Measurements from ENCODE around the gene BRD4.
A peak's percentile ranks its signal among the peaks of the same experiment; 100 is the strongest.
"Not testable (repeated sequence)": the region's sequence is repeated elsewhere in the genome, so short reads cannot be mapped to it uniquely, and the experiment has no call there.

Gene BRD4
- long read RNA-seq, donor 1: 0 reads
- long read RNA-seq, donor 2, partial matches to known transcripts: 5 of 6 reads
- long read RNA-seq, donor 2, other reads (novel, unspliced or antisense): 0 of 6 reads
- long read RNA-seq, donor 3, partial matches to known transcripts: 0 of 2 reads
- long read RNA-seq, donor 3, other reads (novel, unspliced or antisense): 0 of 2 reads
- long read RNA-seq, donor 4, partial matches to known transcripts: 16 of 20 reads
- long read RNA-seq, donor 4, other reads (novel, unspliced or antisense): 0 of 20 reads
- long read RNA-seq, donor 5, partial matches to known transcripts: 35 of 39 reads
- long read RNA-seq, donor 5, other reads (novel, unspliced or antisense): 0 of 39 reads
- long read RNA-seq, donor 6, partial matches to known transcripts: 19 of 22 reads
- long read RNA-seq, donor 6, other reads (novel, unspliced or antisense): 0 of 22 reads
- long read RNA-seq, donor 7: 0 reads
- long read RNA-seq, donor 8, partial matches to known transcripts: 7 of 8 reads
- long read RNA-seq, donor 8, other reads (novel, unspliced or antisense): 0 of 8 reads

DNA sequence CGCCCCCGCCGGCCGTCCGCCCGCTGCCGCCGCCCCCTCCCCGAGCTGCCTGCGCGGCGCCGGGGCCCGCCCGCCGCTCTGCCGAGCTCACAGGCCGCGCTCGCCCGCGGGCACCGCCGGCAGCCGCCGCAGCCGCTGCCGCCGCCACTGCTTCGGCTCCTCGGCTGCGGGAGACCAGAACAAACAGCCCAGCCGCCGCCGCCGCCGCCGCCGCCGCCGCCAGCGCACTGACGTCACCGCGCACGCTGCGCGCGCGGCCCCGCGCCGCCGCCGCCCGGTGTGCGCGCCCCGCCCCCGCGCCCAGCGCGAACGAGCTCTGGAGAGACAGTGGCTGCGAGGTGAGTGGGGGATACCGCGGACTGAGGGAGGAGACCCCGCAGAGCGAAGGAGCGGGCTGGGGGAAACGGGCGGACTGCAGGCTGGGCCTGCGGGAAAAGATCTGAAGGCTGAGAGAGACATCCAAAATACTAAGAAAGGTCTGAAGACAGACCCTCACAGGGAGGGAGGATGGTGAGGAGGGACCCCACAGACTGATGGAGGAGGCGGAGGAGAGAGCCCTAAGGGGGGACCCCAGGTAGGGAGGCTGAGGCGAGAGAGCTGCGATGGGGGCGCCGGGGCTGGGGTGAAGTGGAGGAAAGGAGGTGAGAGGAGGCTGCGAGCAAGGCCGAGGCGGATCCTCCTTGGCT lies at the start of gene BRD4:
BRD4 (minus strand) TSS at position 229 of the 686 bp plus-strand sequence. CDS start 59,440 bp downstream, outside the sequence.
- peak; percentile 81 for DNase-seq

DNA sequence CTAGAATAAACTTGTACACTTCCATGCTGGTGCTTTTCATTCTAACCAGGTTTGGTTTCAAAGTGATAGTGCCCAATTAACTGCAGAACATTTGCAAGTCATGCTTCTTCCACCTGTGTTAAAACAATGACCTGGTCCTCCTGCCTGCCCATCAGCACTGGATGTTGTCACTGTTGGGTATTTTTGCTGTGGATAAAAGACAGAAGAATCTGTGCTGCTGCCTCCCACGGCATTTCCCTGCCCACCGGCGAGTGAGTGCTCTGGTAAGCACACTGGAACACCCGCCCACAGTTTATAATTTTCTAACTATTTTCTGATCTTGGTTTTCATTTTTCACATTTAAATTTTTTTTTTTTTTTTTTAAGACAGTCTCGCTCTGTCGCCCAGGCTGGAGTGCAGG lies 49.5 kb upstream of the BRD4 start:
- DNase-seq: no peak

DNA sequence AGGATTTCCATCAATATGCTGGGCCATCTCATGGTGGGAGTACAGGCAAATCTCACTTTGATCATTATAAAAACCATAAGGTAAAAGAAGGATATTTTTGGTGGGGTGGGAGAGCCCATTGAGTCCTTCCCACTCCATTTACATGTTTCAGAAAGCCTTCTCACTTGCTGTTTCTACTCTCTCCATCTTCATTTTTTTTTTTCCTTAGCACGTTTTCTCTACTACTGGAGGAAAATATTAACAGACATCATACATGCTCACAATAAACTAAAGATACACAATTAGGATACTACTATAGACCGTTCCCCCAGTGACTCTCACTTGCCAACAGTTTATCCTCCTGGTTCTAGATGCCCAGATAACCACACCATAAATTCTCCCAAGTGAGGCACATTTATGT lies 49.1 kb upstream of the BRD4 start:
- DNase-seq: no peak

DNA sequence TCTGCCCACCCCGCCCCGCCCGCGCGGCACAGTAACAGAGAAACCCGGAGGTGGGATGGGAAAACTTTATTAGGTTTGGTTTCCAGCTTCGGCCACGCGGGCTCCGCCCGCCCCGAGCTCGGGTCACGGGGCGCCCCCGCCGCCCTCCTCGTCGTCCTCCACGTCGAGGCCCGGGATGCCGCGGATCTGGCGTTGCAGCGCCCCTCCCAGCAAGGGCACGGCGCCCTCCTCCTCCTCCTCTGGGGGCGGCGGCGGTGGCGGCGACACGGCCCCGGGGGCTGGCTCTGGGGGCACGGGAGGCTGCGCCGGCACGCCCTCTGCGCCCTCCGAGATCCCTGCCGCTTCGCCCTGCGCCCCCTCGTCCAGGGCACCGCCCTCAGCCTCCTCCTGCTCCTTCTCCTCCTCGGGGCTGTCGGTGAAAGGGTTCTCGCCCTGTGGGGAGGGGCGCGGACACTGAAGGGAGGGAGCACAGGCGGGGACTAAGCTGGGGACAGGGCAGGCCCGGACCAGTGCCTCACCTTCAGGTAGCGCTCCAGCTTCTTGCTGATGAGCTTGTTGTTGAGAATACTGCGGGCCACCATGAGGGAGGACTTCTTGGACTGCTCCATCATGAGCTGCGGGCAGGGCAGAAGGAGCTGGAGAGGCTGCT lies 47.8 kb upstream of the BRD4 start:
- DNase-seq: peak; percentile 89

DNA sequence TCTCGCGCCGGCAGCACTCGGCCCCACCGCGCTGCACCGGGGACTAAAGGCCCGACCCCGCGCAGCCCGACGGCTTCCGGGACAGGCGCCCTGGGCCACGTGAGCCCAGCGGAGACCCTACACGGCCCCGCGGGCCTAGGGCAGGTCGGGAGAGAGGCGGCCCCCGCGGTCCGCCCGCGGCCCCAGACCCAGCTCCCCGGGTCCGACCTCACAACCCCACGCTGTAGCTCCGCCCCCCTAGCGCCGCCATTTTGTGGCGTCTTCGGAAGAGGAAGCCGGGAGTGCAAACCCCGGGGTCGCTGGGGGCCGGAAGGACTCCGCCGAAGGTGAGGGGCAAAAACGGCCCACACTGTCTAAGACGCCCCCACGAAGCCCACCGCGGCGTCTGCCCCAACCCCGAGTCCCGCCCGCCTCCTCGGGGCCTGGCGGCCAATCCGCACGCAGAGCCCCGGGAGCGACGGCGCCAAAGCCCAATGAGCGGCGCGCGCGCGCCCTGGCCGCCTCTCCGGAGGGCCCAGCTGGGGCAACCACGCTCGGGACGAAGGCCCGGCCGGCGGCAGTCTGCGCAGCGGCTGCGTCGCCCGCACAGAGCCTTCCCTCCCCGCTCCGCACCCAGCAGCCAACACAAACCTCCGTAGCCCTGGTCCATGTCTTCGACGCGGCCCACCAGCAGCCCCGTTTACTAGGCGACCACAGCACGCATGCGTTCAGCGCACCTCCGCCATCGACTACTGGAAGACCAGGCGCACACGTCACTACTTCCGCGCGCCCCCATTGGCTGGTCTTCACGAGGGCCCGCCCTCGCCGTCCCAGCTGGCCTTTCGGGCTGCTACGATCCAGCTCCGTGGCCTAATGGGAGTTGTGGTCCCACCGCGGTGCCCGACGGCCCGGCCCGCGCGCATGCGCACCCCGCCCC lies 47.0 kb upstream of the BRD4 start, which contains the start of gene AKAP8:
AKAP8 (minus strand) TSS at position 705 of the 916 bp plus-strand sequence; CDS start at position 649, 56 bp downstream.
- peak; percentile 100 for DNase-seq

DNA sequence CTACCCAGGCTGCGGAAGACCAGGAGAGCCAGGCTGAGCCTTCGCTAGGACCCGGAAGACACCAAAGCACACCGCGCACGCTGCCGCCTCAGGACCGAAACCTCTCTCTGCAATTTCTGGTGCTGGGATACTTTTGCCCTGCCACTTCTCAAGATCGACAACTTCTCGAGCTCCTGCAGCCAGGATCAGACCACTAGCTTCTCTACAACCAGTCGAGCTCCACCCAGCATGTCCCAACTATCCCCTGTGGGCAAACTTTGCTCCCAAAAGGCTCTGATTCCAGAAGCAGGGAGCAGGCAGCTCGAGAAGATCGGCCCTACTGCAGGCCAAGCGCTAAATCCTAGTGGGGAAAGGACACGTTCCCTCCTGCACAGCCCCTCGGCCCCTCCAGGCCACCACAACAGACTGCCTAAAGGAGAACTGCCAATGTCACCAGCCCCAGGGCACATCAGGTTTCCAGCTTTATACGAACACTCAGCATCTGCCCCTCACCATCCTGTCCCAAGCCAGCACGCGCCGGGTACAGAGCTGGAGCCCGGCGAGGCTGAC lies 46.3 kb upstream of the BRD4 start:
- peak; percentile 58 for DNase-seq

DNA sequence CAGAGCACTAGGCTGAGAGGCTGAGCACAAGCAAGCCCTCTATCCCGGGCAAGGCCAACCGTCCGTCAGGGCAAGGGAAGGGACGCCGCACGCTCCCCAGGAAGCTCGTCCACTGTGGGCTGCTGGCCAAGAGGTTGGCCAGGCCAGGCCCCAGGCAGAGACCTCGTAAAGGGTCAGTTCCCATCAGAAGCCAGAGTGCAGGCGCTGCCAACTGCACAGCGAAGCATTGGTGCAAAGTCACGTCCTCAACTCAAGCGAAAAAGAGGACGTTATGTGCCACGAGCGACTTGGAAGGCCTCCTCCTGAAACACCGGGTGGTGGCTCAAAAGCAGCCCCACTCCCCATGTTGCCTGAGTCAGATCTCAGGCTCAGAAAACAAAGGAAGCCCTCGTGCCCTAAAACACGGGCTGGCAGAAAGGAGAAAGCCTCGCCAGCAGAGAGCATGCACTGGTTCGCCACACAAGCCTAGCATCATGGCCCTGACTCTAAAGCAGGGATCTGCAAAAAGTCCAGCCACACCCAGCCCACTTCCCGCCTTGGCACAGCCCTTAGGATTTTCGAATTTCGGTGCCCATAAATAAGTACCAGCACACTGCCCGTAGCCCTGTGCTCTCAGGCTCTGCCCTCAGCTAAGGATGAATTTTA lies 42.6 kb upstream of the BRD4 start:
- no peak for DNase-seq

DNA sequence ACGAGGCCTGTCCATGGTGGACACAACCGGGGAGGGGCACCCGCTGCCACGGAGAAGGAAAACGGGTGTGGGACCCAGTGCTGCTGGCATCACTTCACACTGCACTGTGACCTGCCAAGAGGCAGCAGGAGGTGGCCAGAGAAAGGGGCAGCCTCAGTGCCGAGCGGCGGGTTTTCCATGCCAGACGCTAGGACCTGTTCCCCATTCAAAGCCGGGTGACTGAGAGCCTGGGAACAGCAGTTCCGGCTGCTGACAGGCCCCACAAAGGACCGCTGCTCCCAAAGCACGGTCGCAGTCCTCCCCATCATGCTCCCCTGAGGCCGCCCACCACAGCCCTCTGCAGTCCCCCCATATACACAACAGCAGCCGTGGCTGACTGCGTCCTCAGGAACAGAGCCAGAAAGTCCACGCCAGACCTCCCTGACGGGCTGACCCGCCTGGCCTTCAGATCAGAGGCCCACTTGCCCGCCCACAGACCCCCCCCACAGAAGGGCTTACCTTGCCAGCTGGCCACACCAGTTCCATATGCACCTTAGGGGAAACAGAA lies 41.8 kb upstream of the BRD4 start:
- no peak for DNase-seq

DNA sequence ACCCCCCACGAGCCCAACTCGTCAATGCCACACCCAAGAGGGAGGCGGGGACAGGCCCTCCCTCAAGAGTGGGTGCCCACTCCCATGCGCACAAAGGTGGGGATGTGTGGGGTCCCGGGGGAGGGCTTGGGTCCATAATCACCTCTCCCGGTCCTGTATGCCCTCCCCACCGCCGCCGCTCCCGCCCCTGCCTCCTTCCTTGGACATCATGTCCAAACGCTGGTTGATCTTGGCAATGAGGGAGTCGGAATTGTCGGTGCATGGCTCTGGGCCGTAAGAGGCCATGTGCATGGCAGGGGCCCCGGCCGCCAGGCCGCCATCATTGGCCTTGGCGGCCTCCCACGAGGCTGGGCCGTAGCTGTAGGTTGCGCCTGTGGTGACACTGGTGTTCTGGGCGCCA lies 41.3 kb upstream of the BRD4 start:
- no peak for DNase-seq

DNA sequence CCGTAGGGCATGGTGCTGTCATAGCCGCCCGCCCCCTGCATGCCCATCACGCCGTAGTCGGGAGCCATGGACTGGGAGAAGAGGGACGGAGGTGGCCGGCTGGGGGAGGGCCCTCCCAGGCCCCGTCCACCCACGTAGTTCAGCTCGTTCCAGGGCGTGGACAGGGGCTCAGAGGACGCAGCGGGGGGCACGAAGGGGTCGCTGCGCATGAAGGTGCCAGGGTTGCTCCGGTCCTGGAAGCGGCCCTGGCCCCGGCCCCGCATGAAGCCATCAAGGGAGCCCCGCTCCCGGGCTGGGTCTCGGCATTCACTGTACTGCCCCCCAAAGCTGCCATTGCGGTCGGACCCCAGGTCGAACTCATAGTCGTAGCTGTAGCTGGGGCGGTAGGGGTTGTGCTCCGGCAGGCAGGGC lies 40.6 kb upstream of the BRD4 start:
- DNase-seq: no peak

DNA sequence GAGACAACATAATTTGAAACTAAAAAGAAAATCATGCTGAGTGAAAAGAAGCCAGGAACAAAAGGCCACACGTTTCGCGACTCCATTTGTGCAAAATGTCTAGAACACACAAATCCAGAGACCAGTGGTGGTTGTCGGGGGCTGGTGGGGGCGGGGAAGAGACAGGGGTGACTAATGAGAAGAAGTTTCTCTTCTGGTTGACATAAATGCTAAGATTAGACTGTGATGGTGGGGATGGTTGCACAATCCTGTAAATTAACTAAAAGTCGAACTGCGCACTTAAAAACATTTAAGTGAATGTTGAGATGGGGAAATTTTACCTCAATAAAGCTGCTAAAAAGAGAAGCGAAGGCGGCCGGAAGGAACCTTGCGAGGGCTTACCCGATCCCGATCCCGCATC lies 40.1 kb upstream of the BRD4 start:
- DNase-seq: no peak

DNA sequence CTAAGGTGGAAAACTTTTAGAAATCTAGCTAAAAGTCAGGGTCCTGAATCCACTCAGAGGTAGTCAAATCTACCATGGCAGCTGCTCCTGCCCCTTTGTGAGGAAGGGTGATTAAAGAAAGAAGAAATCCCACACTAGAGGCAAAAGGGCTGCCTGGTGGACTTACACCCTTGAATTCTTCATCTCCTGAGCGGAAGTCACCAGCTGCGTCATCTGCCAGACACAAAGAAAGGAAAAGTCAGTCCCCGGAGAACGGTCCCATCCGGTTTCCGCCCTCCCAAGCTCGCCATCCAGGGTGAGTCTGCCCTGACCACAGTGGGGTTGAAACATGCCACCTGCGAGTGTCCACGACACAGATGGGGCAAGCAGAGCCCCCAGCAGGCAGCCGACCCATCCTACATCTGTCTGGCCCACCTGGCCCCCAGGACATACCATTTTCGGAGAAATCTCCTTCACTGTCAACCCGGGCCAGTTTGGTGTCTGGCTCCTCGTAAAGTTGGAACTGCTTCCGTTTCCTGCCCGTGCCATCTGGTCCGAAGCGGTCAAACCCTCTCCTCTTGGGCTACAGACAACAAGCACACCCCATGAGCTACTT lies 39.5 kb upstream of the BRD4 start:
- no peak for DNase-seq

DNA sequence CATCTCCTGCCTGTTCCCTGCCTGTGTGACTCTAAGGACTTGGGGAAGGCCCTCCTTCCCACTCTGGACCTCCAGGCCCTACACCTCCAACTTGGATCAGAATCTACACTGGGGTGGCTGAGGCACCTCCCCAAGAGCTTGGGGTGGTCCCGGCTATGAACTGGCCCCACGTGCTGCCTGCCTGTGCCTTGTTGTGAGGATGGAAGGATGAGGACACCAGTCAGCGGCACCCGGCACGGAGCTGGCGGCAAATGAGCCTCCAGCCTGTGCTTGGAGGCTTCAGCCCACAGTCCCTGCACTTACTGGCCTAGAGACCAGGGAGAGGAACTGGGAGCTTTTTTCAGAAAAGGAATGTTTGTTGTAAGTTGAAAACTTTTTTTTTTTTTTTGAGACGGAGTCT lies 38.8 kb upstream of the BRD4 start:
- DNase-seq: no peak

DNA sequence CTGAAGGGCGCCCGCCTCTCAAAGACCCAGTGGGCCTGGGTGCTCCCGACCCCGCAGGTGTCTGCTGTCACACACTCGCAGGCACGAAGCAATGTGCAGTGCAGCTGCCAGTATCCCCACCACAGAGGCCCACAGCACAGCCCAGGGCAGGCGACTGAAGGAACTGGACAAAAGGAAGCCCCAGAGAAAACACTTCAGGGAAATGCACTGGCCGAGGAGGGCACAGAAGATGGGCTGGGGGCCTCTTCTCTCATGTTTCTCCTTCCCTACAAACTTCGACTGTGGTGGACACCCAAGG lies 37.2 kb upstream of the BRD4 start:
- no peak for DNase-seq

DNA sequence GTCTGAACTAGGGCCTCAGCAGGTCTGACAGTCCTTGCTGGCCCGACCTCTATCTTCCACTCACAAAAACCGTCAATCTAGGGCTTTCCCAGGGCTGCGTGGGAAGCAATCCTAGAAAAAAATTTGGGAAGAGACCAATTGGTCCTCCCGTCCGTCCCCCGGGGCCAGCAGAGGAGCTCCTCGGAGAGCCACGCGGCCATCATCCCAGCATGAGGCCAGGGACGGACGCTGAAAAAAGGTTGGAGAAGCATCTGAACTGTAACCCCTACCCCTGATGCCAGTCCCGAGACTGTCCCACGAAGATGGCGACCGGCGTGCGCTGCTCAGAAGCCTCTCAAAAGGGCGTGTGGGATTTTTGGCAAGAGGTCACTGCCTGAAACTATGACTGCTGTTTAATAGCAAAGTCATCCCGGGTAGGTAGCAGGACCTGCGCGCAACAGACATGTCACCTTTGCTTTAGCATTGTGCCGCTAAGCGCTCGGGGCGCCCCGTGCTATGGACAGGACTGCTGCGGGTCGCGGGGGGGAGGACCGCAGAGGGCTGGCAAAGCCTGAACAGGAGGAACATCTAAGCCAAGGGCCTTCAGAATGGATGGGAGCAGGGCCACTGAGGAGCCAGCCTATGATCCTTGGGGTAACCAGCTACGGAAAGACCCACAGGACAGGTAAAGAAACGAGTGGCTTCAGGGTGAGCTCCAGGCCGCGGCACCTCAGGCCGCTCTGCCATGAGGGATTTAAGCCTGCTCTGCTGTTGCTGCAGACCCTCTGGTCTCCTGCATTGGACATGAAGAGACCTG lies 36.7 kb upstream of the BRD4 start:
- no peak for DNase-seq

DNA sequence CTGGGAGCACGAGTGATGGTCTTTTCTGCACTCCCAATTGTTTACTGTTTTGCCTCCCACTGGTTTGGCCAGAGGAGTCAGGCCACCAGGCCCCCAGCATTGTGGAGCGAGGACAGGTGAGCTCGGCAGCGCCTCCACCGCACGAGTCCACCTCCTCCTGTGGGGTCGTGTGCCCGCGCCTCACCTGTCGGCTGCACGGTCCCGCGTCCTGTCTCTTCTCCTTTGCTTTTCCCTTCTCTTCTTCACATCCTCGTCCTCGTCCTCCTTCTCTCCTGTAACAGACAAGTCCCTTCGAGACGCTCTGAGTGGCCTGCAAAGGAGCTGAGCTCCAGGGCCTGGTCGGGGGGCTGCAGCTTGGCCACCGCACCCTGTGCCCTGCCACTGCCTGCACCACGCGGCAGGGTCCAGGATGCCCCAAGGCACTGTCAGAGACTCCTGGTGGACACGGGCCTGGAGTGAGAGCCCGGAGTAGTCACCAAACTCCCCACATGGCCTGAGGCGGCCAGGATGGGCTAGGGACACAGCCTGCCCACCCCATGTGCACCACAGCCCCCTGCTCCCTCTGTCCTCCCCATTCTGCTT lies 35.8 kb upstream of the BRD4 start:
- no peak for DNase-seq

DNA sequence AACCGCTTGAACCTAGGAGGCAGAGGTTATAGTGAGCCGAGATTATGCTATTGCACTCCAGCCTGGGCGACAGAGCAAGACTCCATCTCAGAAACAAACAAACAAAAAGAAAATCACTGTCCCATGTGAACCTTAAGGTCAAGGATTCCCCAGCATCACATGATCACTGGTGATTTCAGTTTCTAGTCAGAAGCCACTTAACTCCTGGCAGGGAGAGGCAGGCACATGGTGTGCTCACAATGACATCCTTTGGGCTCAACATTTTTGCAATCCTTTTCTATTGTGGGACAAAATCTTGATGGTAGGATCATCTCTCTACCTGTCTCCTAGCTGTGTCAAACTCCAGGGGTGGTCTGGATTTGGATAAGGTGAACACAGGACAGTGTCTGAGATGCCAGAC lies 35.1 kb upstream of the BRD4 start:
- DNase-seq: no peak

DNA sequence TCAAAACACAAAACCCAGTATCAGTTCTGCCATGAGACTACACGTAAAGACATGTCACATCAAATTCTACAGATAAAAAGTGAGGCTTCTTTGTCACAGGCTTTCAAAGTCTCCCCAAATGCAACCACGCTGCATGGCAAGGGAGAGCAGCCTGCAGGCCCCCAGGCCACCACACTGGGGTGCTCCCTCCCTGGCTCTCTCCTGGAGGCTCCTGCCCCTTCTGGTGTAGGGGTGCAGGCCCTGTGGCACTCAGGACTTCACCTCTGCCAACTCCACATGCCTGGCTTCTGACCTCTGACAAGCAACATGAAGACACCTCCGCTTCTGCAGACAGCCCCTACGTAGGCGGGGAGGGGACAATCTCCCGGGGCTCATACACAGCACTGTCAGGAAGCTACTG lies 32.9 kb upstream of the BRD4 start:
- no peak for DNase-seq

DNA sequence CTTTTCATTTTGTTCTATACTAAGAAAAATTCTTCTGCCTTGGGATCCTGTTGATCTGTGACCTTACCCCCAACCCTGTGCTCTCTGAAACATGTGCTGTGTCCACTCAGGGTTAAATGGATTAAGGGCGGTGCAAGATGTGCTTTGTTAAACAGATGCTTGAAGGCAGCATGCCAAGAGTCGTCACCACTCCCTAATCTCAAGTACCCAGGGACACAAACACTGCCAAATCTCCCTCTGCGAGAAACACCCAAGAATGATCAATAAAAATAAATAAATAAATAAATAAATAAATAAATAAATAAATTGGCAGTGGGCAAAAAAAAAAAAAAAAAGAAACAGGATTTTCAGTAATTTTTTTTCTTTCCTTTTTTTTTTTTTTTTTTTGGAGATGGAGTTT lies 31.5 kb upstream of the BRD4 start:
- not testable (repeated sequence) for DNase-seq

Measured in right kidney (tissue), 9 donors.